ENCODE results near the gene RCN1. TPM values are rescaled to one million over a fixed set of nuclear protein-coding genes. Genes with fewer than 3 reads are reported as not detected.

The RCN1 gene
- total and polyA plus RNA-seq, 9 of the 15 experiments (the other 6 are each of a cell fraction or from before 2014, with no cell fraction given) = 2.1 to 8.7 (median 7.2) TPM

GRCh38 chr11:32050264-32050663, 40.6 kb upstream of the RCN1 start:
- no TSS peak for BruUV-seq (replicated peaks)
- POLR2A ChIA-PET = interaction anchor here (0.6 kb wide), 1 partner anchor 247 kb away, joined by 3 read pairs; no protein-coding TSS in a partner anchor
- in situ Hi-C loops (cut with MboI) = loop anchor here (5.0 kb wide), 1 partner anchor 122 kb away; no protein-coding TSS in a partner anchor

More at GRCh38 chr11:32050264-32050663, 40.6 kb upstream of the RCN1 start:
- Histone ChIP-seq H4K20me1 (replicated peaks; ENCODE audit: control insufficient read depth, insufficient read depth, low read length) (no peaks in the 10 kb centered on the region), H3K27ac (ENCODE audit: extremely low read depth, low read depth, low read length) (no peak overlapping the region), H3K4me1 (replicated peaks in 1 of 2; ENCODE audit: control insufficient read depth in 2 of 2, insufficient read depth in 2 of 2, low read length in 2 of 2) (no peaks in the 10 kb centered on the region), H3K9me1 (ENCODE audit: control insufficient read depth, insufficient read depth, low read length) (no peaks in the 10 kb centered on the region), H3K79me2 (ENCODE audit: control insufficient read depth, insufficient read depth, low read length) (no peaks in the 10 kb centered on the region), H3K9ac (ENCODE audit: insufficient read depth in 1 of 2, low read depth in 2 of 2, low read length in 2 of 2) (no peak overlapping the region), H2AFZ (ENCODE audit: low read depth, low read length) (no peak overlapping the region), H3K9me3 (replicated peaks; ENCODE audit: control insufficient read depth, insufficient read depth, low read depth, low read length) (no peaks in the 10 kb centered on the region), H3K36me3 (ENCODE audit: control insufficient read depth, insufficient read depth, low read length) (no peaks in the 10 kb centered on the region), H3K27me3 (ENCODE audit: control insufficient read depth in 2 of 2, insufficient read depth in 2 of 2, low read length in 2 of 2) (no peaks in the 10 kb centered on the region), H3K4me3 (no peak overlapping the region), H3K4me2 (ENCODE audit: insufficient read depth, low read length) (no peak overlapping the region)
- no peak for DNase-seq (ENCODE audit: extremely low read depth in 1 of 4, low spot score in 3 of 4)
- 0% methylated on average over 4 of the region's 4 CpGs for WGBS (ENCODE audit: insufficient coverage, low coverage, missing lambda C conversion rate)
- CTCF ChIA-PET (ENCODE audit: low intra/inter-chr PET ratio) = no interaction called here
- FAIRE-seq = no peak
- intact Hi-C loops (cut with micrococcal nuclease) = no loop called here
- ATAC-seq = no peak
- TF ChIP-seq HNRNPH1 (optimal IDR thresholded peaks at IDR 0.05; ENCODE audit: low read depth, low read length) (no peak), YBX1 (IDR thresholded peaks at IDR 0.05) (no peak), GTF2E2 (tag; IDR thresholded peaks at IDR 0.05) (no peak), XRCC4 (IDR thresholded peaks at IDR 0.05; ENCODE audit: extremely low read depth, insufficient read depth, insufficient read length) (no peak), USF2 (CRISPR knock-in tag; IDR thresholded peaks at IDR 0.05) (no peak), PRMT5 (CRISPR knock-in tag; IDR thresholded peaks at IDR 0.05) (no peak), CBFA2T2 (conservative IDR thresholded peaks at IDR 0.05) (no peak)
- TF ChIP-seq, protein P1, sequence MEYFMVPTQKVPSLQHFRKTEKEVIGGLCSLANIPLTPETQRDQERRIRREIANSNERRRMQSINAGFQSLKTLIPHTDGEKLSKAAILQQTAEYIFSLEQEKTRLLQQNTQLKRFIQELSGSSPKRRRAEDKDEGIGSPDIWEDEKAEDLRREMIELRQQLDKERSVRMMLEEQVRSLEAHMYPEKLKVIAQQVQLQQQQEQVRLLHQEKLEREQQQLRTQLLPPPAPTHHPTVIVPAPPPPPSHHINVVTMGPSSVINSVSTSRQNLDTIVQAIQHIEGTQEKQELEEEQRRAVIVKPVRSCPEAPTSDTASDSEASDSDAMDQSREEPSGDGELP (CRISPR knock-in tag; IDR thresholded peaks at IDR 0.05; ENCODE audit: borderline replicate concordance) = no peak
